ENCODE results near the gene OTOG.

OTOG gene

GRCh38 chr11:17607083-17607429 lies 60.0 kb downstream of the OTOG start:
- TF ChIP-seq REST (IDR thresholded peaks at IDR 0.05; ENCODE audit: insufficient read depth in 1 of 2, low read depth in 2 of 2, low read length in 2 of 2) (no peak), SIN3A (IDR thresholded peaks at IDR 0.05; ENCODE audit: borderline replicate concordance, insufficient read depth, low read length) (no peak), POLR2AphosphoS5 (IDR thresholded peaks at IDR 0.05; ENCODE audit: low read depth, low read length) (no peak), TAF1 (IDR thresholded peaks at IDR 0.05; ENCODE audit: borderline replicate concordance, insufficient read depth, low read length) (no peak), FOXP2 (optimal IDR thresholded peaks at IDR 0.05; ENCODE audit: borderline replicate concordance, extremely low read depth, extremely low read length, insufficient read depth) (no peak)

- TF ChIP-seq FOXP2 (optimal IDR thresholded peaks at IDR 0.05; ENCODE audit: borderline replicate concordance, extremely low read depth, extremely low read length, insufficient read depth), result no peak
- no peak for TF ChIP-seq REST (IDR thresholded peaks at IDR 0.05; ENCODE audit: insufficient read depth in 1 of 2, low read depth in 2 of 2, low read length in 2 of 2)
- TF ChIP-seq SIN3A (IDR thresholded peaks at IDR 0.05; ENCODE audit: borderline replicate concordance, insufficient read depth, low read length), result no peak
- no peak for TF ChIP-seq TAF1 (IDR thresholded peaks at IDR 0.05; ENCODE audit: borderline replicate concordance, insufficient read depth, low read length)
- TF ChIP-seq POLR2AphosphoS5 (IDR thresholded peaks at IDR 0.05; ENCODE audit: low read depth, low read length), result no peak
Measured at GRCh38 chr11:17607591-17608570, 60.8 kb downstream of the OTOG start.

GRCh38 chr11:17608821-17609220 lies 61.8 kb downstream of the OTOG start:
- TF ChIP-seq SIN3A (IDR thresholded peaks at IDR 0.05; ENCODE audit: borderline replicate concordance, insufficient read depth, low read length) (no peak), TAF1 (IDR thresholded peaks at IDR 0.05; ENCODE audit: borderline replicate concordance, insufficient read depth, low read length) (no peak), POLR2AphosphoS5 (IDR thresholded peaks at IDR 0.05; ENCODE audit: low read depth, low read length) (no peak), FOXP2 (optimal IDR thresholded peaks at IDR 0.05; ENCODE audit: borderline replicate concordance, extremely low read depth, extremely low read length, insufficient read depth) (no peak), REST (IDR thresholded peaks at IDR 0.05; ENCODE audit: insufficient read depth in 1 of 2, low read depth in 2 of 2, low read length in 2 of 2) (no peak)

GRCh38 chr11:17609291-17610084 lies 62.4 kb downstream of the OTOG start:
- TF ChIP-seq REST (IDR thresholded peaks at IDR 0.05; ENCODE audit: insufficient read depth in 1 of 2, low read depth in 2 of 2, low read length in 2 of 2) (no peak), SIN3A (IDR thresholded peaks at IDR 0.05; ENCODE audit: borderline replicate concordance, insufficient read depth, low read length) (no peak)

Measured in PFSK-1 (cell line).